SKM-1 (cell line): Measurements from ENCODE around the gene PPP6R2.

Source experiments
- DNase-seq: peaks from one replicate; lab custom pipeline; 2025; ENCODE audit not compliant: unreplicated experiment; lab: John Stamatoyannopoulos, UW

The PPP6R2 gene

GRCh38 chr22:50464451-50464850 is 121.3 kb downstream of the PPP6R2 start:
- DNase-seq, result no peak

DNA sequence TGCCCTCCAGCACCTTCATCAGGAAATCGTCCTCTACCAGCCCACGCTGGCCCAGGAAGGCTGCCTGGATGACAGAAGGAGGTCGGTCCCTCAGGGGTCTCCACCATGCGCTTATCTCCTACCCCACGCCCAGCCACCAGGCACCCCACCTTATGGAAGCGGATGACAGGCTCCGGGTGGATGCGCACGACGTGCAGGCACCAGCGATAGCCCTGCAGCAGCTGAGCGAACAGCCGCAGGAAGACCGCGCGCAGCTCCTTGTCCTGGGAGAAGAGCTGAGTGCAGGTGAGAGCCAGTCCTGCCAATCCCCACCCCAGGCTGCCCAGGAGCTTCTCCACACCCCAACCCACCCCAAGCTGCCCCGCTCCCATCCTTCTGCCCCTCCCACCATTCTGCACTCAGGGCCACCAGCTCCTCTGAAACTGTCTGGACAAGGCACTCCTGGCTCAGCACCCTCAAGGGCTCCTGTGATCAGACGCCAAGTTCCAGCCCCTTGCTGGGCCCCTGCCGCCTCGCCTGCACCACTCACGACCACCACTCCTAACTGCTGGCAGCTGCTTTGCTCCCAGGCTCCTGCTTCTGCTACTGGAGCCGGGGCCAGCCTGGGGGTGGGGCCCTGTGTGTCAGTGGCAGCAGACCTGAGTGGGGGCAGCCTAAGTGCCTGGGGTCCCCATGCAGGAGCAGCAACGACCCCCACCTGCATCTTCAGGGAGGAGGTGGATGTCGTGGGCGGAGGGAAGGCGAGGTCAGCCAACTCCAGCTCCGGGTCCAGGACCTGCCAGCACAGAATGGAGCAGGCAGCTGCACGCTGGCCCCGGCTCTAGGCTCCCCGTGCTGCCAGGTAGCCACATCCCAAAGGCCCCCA is 122.2 kb downstream of the PPP6R2 start:
- DNase-seq, result no peak

DNA sequence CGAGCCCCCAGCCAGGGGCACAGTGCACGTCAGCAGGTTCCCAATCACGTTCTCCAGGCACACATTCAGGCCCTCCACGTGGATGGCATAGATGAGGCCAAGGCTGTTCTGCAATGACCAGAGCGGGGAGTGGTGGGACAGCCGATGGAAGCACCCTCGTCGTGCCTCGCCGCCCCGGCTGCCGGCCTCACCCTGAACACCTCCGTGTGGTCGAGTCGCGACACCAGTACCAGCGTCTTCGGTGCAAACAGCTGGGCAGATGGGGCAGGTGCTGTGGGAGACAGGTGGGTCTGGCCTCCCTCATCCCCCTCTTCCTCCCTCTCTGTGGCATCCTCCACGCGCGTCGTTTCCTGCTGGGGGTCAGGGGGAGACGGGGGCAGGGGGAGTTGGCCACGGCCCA is 124.2 kb downstream of the PPP6R2 start:
- no peak for DNase-seq

- DNase-seq, result no peak
These were observed 124.8 kb downstream of the PPP6R2 start for GRCh38 chr22:50467773-50468440.

- DNase-seq, result no peak
These were observed 125.5 kb downstream of the PPP6R2 start for GRCh38 chr22:50468626-50469025.

DNA sequence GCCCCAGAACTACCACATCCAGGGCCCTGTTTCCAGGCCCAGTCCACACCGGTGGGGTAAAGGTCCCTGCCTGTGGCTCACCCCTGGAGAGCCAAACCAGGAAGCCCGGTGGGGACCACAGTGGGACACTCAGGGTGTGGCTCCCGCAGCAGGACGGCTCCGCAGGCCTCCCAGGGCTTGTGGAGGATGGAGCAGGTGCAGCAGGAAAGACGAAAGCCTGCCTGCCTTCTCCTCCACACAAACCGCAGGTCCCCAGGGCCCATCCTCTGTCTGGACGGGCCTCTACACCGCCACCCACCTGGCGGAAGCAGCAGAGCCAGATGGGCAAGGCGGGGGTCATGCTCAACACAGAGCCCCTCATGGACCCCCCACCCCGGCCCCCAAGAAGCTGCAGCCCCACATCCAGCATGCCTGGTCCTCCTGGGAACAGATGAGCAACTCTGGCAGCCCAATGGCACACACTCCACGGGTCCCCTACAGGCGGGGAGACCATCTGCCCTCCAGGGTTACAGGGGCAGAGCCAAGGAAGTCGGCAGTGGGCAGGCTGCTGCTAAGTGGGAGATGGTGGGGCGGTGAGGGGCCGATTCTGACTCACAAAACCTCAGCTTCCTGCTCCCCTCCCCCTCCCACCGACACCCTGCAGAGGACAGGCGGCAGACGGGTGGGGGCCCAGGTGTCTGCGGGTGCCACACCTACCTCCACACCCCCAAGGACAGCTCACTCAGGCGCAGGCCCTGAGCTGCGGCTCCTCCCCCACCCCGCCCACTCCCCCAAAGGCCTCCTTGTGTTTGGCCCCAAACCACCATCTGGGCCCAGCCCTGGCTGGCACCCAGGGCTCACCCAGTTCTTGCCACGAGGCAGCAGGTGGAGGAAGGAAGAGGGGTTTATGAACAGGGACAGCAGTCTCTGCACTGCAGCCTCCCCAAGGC is 126.5 kb downstream of the PPP6R2 start:
- DNase-seq, result peak; percentile 47

- no peak for DNase-seq
These were observed 127.4 kb downstream of the PPP6R2 start for GRCh38 chr22:50470491-50470890.

DNA sequence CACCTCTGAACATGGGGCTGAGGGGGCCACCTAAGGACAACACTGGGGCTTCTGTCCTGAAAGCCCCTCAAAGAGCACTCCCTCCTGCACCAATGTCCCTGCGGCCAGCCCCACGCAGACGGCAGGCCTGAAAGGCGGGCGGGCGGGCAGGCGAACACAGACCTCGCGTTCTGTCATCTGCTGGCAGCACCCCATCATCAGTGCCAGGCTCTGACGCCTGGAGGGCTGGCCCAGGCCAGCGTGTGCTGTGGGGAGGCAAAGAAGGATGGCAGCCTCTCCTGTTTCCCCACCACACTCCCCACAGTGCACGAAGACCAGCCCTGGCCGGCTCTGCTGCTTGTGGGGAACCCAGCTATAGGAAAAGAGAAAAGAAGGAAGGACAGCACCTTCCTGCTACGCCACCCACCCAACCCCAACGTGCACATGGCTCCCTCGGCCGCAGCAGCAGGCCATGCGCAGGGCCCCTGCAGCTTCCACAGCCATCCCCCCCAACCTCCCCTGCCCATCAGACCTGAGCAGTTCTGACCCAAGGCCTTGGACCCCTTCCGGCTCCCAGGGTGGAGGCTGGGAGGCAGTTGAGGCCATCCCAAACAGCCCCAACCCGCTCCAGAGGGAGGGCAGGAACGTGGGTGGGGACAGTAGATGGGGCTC is 128.2 kb downstream of the PPP6R2 start:
- no peak for DNase-seq

DNA sequence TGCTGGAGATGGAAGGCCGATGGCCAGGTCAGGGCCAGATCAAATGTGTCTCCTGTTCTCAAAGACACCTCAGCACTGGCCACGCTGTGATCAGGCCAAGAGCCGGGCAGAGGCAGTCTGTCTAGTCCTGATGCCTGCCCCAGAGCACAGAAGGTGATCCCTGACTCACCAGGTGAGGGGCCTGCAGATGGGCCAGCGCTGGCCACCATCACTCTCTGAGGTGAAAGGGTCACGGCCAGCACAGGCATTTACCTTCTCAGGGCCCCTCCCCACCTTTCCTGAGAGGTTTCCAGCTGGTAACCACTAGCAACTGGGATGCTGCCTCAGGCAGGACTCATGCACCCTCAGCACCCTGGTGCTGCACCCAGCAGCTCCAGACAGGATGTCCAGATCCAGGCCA is 128.8 kb downstream of the PPP6R2 start:
- DNase-seq, result no peak

- DNase-seq, result no peak
These were observed 130.0 kb downstream of the PPP6R2 start for GRCh38 chr22:50473088-50473487.

- DNase-seq, result no peak
These were observed 130.9 kb downstream of the PPP6R2 start for GRCh38 chr22:50473855-50474671.

DNA sequence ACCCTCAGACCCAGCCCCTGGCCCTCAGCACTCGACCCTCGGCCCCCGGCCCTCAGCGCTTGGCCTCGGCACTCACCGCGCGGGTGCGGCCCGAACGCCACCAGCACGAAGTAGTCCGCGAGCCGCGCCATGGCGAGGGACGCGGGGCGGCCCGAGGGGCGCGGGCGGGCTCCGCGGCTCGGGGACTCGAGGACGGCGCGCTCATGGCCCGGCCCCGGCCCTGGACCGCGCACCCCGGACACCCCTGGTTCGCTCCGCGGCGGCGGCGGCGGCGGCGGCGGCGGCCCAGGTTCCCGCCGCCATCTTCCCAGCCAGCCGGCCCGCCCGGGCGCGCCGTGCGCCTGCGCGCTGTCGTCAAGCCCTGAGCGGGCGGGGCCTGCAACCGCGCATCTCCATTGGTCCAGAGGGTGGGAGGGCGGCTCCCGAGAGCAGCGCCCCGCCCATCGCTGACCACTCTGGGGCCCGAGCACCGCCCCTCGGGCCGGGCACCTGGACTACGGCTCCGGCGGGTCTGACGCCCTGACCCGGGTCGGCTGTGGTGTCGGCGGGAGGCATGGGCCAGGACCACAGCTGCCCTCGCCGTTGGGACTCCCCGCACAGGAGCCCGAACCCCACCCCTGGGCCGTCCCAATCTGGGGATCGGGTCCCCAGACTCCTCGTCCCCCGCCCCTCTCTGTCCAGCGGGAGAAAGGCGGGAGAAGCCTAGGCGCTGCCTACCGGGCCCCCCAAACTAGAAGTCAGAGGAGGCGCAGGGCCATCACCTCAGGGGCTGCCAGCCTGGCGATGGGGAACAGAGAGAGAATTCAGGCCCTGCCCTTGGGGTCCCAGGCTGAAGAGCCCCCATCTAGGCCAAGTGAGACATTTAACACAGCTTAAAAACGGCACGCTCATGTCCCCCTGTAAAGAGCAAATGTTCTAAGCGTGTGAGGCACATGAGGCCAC is 131.9 kb downstream of the PPP6R2 start, which contains the start of gene SBF1:
TSS of gene SBF1 (minus strand) at position 326 of the 942 bp plus-strand sequence. CDS start at position 131, 195 bp downstream.
- DNase-seq, result peak; percentile 63

- DNase-seq, result no peak
These were observed 132.5 kb downstream of the PPP6R2 start for GRCh38 chr22:50475652-50476002.

DNA sequence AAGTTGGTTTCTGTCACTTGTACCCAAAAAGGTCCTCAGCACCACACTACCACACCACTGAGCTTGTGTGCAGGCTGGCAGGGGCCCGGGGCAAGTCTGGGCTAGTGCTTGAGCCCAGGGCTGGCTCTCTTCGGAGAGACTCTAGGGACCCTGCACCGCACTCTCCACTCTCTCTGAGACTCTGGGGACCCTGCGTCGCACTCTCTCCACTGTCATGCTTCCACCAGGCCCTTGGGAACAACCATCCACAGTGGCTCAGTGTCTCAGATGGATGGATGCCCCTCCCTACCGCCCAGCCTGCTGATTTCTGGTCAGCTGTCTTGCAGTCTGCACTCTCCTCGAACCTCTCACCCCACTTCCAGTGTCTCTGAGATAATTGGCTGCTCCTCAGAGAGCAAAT is 133.7 kb downstream of the PPP6R2 start:
- no peak for DNase-seq

- DNase-seq, result no peak
These were observed 134.8 kb downstream of the PPP6R2 start for GRCh38 chr22:50477923-50478322.

DNA sequence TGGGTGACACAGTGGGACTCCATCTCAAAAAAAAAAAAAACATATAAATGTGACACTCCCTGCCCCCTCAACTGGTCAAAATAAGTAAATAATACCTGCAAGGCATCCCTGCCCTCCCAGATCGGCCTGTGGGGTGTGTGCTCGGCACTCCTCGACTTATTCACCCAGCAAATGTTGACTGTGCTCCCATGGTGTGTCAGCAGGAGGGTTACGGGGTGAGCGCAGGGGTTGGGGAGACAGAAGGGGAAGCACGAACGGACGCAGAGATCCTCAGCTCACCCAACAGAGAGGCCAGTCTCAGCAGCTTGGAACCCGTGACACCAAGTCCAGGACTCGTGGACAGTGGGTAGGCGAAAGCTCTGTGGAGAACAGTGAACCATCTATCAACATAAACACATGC is 136.6 kb downstream of the PPP6R2 start:
- DNase-seq, result no peak

GRCh38 chr22:50481045-50481439 is 137.9 kb downstream of the PPP6R2 start:
- DNase-seq, result no peak

- DNase-seq, result no peak
These were observed 138.4 kb downstream of the PPP6R2 start, which contains the start of gene ADM2 for GRCh38 chr22:50481440-50482106. Gene ADM2 (plus strand): TSS chr22:50481543. CDS start chr22:50481848, 305 bp downstream.
